GM21381 (cell line): ENCODE measurements around the gene ATG16L2.
"Not testable (repeated sequence)": the region's sequence is repeated elsewhere in the genome, so short reads cannot be mapped to it uniquely, and the experiment has no call there.

Experiments used
- ATAC-seq: cut with Tn5 transposase; IDR thresholded peaks from one replicate; pipeline ENCODE4 v1.9.1; 2021; ENCODE audit warnings: mild to moderate bottlenecking, moderate library complexity; ENCODE audit not compliant: unreplicated experiment

Gene ATG16L2

GRCh38 chr11:72779495-72780128, 34.6 kb upstream of the ATG16L2 start:
- ATAC-seq = no peak

DNA sequence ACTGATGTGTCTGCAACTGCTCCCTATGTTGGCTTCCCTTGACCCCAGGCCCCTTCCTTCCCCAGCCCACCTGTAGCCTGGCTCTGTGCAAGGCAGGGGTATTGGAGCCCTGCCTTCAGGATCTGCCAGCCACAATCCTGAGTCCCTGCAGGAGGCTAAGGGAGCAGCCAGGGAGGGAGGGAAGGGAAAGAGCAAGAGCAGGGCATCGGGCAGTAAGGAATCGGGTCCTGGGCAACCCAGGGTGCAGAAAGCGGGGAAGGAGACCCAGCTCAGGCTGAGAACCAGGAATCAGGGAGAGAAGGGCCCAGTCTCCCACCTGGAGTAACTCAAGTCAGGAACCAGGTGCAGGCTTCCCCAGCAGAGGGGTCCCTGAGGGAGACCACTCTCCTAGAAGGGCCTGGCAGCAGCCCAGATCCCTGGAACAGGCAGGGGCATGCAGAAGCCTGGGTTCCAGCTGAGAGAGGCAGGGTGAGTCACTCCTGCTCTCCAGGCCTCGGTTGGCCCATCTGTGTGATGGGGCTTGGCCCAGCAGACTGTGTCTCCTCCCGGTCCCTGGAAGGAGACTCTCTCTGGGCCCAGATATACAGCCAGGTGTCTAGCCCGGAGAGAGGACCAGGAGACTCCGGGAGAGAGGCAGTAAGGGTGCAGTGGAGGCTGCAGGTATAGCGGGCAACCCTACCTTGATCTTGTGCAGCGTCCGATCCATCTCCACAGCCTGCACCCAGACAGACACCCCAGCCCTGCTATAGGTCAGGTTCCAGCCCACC, 33.7 kb upstream of the ATG16L2 start:
- no peak for ATAC-seq

GRCh38 chr11:72781063-72781312, 33.2 kb upstream of the ATG16L2 start:
- ATAC-seq = no peak

GRCh38 chr11:72781313-72782080, 32.7 kb upstream of the ATG16L2 start:
- no peak for ATAC-seq

DNA sequence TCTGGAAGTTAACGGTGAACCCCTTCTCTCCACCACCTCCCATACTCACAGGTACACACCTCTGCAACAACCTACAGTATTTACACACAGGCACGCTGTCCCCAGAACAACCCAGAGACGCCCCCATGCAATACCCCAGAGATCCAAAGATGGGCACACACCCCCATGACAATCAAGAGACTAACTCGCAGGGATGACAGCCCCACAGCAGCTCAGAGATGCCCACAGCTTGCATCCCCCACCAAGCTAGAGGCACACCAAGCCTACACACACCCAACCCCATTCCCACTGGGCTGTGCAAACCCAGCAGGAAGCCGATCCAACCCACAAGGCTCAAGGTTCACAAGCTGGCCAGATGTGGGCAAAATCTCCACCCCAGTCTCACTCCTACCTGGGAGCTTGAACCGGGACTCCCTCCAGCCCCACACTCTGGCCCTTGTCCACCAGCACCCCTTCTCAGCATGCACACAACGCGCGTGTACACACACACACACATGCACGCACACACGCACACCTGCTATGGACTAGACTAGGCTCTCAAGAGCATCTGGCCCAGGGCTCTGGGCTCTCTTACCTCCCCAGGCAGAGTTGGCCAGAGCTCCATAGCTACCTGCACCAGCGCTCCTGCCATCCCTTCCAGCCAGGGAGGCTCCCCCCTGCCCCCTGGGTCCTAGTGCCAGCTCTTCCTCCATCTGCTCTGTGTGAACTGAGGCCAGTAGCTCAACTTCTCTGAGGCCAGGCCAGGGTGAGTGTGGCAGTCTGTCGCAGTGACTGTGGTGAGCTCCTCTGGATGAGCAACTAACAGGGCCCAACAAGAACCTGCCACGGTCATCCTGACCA, 31.9 kb upstream of the ATG16L2 start:
- ATAC-seq = no peak

DNA sequence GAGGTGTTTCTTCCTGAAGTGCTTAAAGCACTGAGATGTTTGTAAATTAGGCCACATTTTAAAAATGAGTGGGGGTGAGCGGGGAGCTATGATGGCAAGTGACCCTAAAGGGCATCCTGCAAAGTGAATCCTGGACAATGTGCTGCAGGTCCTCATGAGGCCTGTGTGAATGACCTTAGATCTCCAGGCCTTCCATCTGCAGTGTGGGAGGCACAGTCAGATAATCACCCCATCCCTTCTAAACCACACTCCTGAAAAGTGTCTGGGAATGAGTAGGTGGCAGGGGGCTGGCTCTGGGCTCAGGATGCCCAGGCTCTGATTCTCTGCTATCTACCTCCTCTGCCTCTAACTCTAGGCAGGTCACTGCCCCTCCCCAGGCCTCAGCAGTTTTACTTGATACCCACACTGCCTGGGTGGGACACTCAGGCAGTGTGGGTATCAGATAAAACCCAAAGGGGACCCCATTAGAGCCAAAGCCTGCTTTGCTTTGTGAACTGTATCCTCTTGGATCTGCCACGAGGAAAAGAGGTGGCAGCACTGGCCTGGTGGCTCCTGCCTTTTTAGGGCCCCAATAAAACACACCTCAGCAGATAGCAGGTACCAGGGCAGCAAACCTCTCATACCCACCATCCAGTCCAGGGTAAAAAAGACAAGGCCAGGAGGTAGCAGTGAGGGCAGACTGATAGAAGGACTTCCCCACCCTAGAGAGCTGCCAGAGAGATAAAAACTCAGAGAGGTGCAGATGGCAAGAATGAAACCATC, 30.9 kb upstream of the ATG16L2 start:
- ATAC-seq = no peak

- ATAC-seq = no peak
Observed at GRCh38 chr11:72784662-72785061, 29.5 kb upstream of the ATG16L2 start.

GRCh38 chr11:72786305-72787215, 27.7 kb upstream of the ATG16L2 start:
- ATAC-seq = no peak

DNA sequence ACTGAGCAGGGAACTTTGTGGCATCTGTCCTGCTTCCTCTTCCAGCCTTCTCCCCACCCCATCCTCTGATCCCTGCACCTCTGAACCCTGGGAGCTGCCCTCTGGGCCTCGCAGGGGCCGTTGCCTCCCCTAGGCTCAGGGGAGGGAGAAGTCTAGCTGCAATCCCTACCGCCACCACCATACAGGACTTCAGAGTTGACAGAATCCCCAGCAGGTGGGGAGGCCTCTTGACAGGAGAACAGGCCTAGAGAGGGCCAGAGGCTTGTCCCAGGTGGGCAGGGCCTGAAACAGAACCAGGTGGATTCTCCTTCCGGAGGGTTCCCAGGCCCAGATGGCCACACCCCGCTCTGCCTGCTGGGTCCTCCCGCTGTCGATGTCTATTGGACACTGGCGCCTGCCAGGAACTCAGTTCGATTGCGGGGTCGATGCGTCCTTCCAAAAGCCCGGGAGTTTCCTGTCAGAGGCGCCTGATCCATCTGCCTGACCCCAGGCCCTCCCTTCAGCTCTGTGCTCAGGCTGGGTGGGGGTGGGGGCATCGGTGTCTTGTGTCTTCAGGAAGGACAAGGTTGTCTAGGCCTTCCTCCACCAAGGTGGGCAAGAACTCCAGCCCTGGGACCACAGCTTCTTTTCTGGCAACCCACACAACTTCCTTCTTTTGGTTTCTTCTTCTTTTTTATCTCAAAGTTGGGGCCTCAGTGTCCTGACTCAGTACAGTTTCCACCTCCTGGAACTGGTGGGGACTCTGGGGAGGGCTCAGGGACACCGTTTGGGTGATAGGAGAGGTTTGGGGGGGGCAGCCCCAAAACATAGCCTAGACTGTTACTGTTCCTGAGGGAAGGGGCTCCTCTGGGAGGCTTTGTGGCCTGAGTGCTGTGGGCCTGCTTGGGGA, 26.8 kb upstream of the ATG16L2 start:
- ATAC-seq = no peak

- no peak for ATAC-seq
Observed at GRCh38 chr11:72788241-72788640, 26.0 kb upstream of the ATG16L2 start.

DNA sequence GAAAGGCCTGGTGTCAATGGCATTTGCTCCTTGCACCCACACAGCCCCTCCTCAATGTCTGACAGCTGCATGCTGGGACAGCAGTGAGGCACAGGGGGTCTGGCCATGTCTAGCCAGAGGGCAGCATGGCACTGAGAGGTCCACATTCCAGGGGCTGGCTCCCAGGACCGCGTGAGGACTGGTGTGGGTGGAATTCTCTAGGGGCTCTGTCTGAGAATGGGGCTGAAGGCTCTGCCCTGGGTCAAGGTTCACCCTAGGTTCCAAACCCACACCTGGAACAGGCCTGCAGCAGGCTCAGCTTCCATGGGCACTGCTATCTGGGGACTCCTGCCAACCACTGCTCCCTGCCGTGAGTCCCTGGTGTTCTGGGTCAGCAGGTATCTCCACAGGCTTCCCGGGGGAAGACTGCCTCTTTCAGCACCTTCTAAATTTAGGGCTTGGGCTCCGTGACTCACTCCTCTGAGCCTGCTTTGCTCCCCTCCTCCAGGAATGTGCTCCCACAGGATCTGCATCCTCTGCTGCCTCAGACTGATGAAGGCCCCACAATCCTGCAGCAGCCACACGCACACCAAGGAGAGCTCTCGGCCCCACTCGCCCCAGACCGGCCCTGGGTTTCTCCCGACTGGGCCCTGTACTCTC, 24.6 kb upstream of the ATG16L2 start:
- ATAC-seq = no peak

GRCh38 chr11:72791228-72791627, 23.0 kb upstream of the ATG16L2 start:
- ATAC-seq = not testable (repeated sequence)

- no peak for ATAC-seq
Observed at GRCh38 chr11:72792437-72793021, 21.7 kb upstream of the ATG16L2 start.

- ATAC-seq = no peak
Observed at GRCh38 chr11:72793076-72793424, 21.2 kb upstream of the ATG16L2 start.

DNA sequence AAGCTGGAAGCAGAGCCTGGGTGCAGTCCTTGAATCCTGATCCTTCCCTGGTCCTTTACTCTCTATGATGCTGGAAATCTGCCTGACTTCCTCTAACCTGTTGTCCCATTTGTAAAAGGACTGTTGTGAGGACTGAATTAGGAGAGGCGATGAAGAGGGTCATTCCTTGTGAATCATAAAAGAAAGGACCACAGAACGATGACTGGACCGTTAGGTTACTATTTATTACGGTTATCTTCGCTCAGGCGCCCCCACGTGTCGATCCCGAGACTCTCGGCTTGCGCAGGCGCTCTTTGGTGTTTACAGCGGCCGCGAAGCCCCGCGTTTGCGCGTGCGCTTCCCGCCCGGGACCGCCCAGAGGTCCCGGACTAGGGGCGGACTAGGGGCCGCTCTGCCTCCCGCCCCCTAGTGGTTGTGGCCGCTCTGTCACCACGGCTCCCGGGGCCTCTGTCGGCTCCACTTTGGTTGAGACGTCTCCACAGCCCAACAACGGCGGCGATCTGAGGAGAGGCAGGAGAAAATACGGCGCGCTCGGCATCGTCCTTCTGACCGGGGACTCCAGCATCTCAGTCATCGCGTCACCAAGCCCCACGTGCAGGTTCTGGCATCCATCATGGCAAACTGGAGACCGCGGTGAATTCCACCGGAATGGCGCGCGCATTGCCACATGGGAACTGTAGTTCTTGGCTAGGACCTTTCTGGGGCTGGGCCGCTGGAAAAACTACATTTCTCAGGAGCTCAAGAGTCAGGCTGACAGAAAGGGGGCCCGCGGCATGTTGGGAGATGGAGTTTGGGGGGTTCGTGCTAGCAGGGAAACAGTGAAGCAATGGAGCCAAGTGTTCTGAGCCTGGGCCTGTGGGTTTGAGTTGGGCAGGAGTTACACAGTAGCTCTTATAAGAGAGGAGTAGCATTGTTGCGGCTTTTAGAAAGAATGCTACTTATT, 20.5 kb upstream of the ATG16L2 start, which contains the start of gene STARD10:
Gene STARD10 (minus strand): TSS at position 623 of the 943 bp plus-strand sequence. CDS start 12,866 bp downstream, outside the sequence.
- peak; percentile 90 for ATAC-seq

DNA sequence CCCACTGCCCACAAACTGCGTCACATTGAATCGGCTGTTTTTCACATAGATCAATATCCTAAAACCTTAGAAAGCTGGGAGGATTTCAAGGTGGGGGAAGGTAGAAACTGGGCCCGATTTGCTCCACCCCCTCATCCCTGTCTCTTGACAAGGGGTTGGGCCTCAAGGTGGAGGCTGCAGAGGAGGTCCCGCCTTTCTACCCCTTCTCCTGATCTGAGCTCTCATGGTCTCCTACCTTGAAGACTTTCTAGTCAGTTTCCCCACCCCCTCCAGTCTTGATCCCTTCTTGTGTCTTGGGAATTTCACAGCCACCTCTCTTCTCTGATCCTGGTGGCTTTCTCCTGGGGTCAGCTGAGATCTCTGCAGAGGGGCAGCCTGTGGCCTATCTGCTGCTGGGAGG, 15.8 kb upstream of the ATG16L2 start:
- no peak for ATAC-seq
